Amygdala (tissue), 56 donors: ENCODE measurements around the gene UBE2L6.

Experiments used
- DNase-seq, 56 donors: peaks; one replicate each; lab custom pipeline; 2025; lab: John Stamatoyannopoulos, UW

UBE2L6 gene

GRCh38 chr11:57568330-57568766 lies 876 bp upstream of the UBE2L6 start:
- DNase-seq: peak in 11 of 56 donors; percentile 13 to 84 (median 64)

- peak in 10 of 56 donors; percentile 31 to 75 (median 51) for DNase-seq
These were observed 462 bp downstream of the UBE2L6 start for GRCh38 chr11:57566905-57567514.

- peak in 12 of 56 donors; percentile 4 to 50 (median 19) for DNase-seq
These were observed 1.2 kb downstream of the UBE2L6 start for GRCh38 chr11:57566005-57566904.

- DNase-seq: no peak
These were observed 4.9 kb downstream of the UBE2L6 start for GRCh38 chr11:57562596-57562995.

- no peak for DNase-seq
These were observed 7.3 kb downstream of the UBE2L6 start for GRCh38 chr11:57560146-57560545.

- DNase-seq: no peak
These were observed 11.4 kb downstream of the UBE2L6 start for GRCh38 chr11:57556041-57556440.

- DNase-seq: no peak
These were observed 12.1 kb downstream of the UBE2L6 start for GRCh38 chr11:57555393-57555792.

- no peak for DNase-seq
These were observed 15.0 kb downstream of the UBE2L6 start for GRCh38 chr11:57552479-57552878.

- no peak for DNase-seq
These were observed 15.5 kb downstream of the UBE2L6 start for GRCh38 chr11:57551941-57552340.

- no peak for DNase-seq
These were observed 17.5 kb downstream of the UBE2L6 start for GRCh38 chr11:57549983-57550382.

GRCh38 chr11:57547854-57548377 lies 19.6 kb downstream of the UBE2L6 start:
- peak in 1 of 56 donors; percentile 8 for DNase-seq

- DNase-seq: no peak
These were observed 20.5 kb downstream of the UBE2L6 start for GRCh38 chr11:57546869-57547475.

- DNase-seq: no peak
These were observed 21.0 kb downstream of the UBE2L6 start for GRCh38 chr11:57546451-57546850.

- no peak for DNase-seq
These were observed 21.6 kb downstream of the UBE2L6 start for GRCh38 chr11:57545883-57546282.

- DNase-seq: no peak
These were observed 22.9 kb downstream of the UBE2L6 start for GRCh38 chr11:57544566-57544965.

- DNase-seq: no peak
These were observed 23.9 kb downstream of the UBE2L6 start for GRCh38 chr11:57543593-57543992.

GRCh38 chr11:57542582-57542981 lies 24.9 kb downstream of the UBE2L6 start:
- DNase-seq: no peak

GRCh38 chr11:57541169-57541568 lies 26.3 kb downstream of the UBE2L6 start:
- no peak for DNase-seq

- DNase-seq: no peak
These were observed 28.1 kb downstream of the UBE2L6 start for GRCh38 chr11:57539342-57539741.

- no peak for DNase-seq
These were observed 30.4 kb downstream of the UBE2L6 start, which contains the start of gene SMTNL1 for GRCh38 chr11:57536947-57537619. SMTNL1 (plus strand) TSS chr11:57537595; CDS start chr11:57542643, 5,048 bp downstream.
